IMR-90 (cell line): ENCODE results near the gene IQCM. TPM values are rescaled to one million over a fixed set of nuclear protein-coding genes. Genes with fewer than 3 reads are reported as not detected.

Source experiments
- ATAC-seq: fragments of 200-7000 bp; cut with Tn5 transposase; 2 replicates; pipeline ENCODE4 v1.9.1; 2020; ENCODE audit warnings: low read depth, mild to moderate bottlenecking, moderate library complexity
- BruUV-seq: library from RNA; stranded (reverse); fragments of 400-500 nt; replicated peaks from 2 replicates; lab custom pipeline; 2021; lab: Mats Ljungman, UMichigan
- CTCF ChIA-PET: fragments of 300-600 bp; formaldehyde crosslinking; extraction: SDS; loops from one replicate; lab custom pipeline; 2021; ENCODE audit warnings: antibody characterized with exemption; lab: Yijun Ruan, JAX
- POLR2A ChIA-PET: fragments of 300-600 bp; sonication (Branson Sonifier 250); formaldehyde crosslinking; loops from one replicate; lab custom pipeline; 2022; ENCODE audit warnings: antibody characterized with exemption; ENCODE audit not compliant: unreplicated experiment; lab: Charles Lee
- DNase-seq: peaks from one replicate; pipeline ENCODE4 v3.0.0; 2013
- H2AFZ ChIP-seq: replicated peaks from 2 replicates; pipeline ENCODE3; 2013; ENCODE audit warnings: low read length, mild to moderate bottlenecking; ENCODE audit not compliant: poor library complexity
- H2AK5ac ChIP-seq: 2 replicates; pipeline ENCODE4 v1.6.1; 2013; ENCODE audit warnings: low read depth, low read length, inconsistent platforms
- H2AK9ac ChIP-seq: replicated peaks from 2 replicates; pipeline ENCODE3; 2013; ENCODE audit warnings: mild to moderate bottlenecking, low read depth, low read length, moderate library complexity; ENCODE audit not compliant: poor library complexity
- H2BK120ac ChIP-seq: 2 replicates; pipeline ENCODE4 v1.6.1; 2013; ENCODE audit warnings: low read depth, low read length, inconsistent platforms
- H2BK15ac ChIP-seq: 3 replicates; pipeline ENCODE4 v1.6.1; 2013; ENCODE audit warnings: low read depth, low read length, inconsistent platforms
- H2BK20ac ChIP-seq: 2 replicates; pipeline ENCODE4 v1.6.1; 2013; ENCODE audit warnings: low read depth, mild to moderate bottlenecking, inconsistent platforms, low read length, moderate library complexity
- H2BK5ac ChIP-seq: 2 replicates; pipeline ENCODE4 v1.6.1; 2013; ENCODE audit warnings: mild to moderate bottlenecking, low read depth, low read length, inconsistent platforms; ENCODE audit not compliant: poor library complexity, severe bottlenecking
- H3K14ac ChIP-seq: replicated peaks from 2 replicates; pipeline ENCODE4 v1.6.1; 2013; ENCODE audit warnings: low read depth, low read length, inconsistent platforms
- H3K18ac ChIP-seq: 2 replicates; pipeline ENCODE4 v1.6.1; 2013; ENCODE audit warnings: low read depth, low read length, control low read depth
- H3K23ac ChIP-seq: 2 replicates; pipeline ENCODE4 v1.6.1; 2013; ENCODE audit warnings: low read depth, low read length, inconsistent platforms
- H3K27ac ChIP-seq: 2 replicates; pipeline ENCODE4 v1.5.1; 2013; ENCODE audit warnings: mild to moderate bottlenecking, control low read depth, low read length; ENCODE audit not compliant: insufficient read depth
- H3K27me3 ChIP-seq: 2 replicates; pipeline ENCODE4 v1.6.1; 2013; ENCODE audit warnings: low read length; ENCODE audit not compliant: control insufficient read depth, insufficient read depth
- H3K36me3 ChIP-seq: 2 replicates; pipeline ENCODE4 v1.6.1; 2013; ENCODE audit warnings: low read length, mixed read lengths; ENCODE audit not compliant: control insufficient read depth, insufficient read depth
- H3K4ac ChIP-seq: 2 replicates; pipeline ENCODE4 v1.6.1; 2013; ENCODE audit warnings: low read depth, low read length, inconsistent platforms
- H3K4me1 ChIP-seq: 2 replicates; pipeline ENCODE4 v1.6.1; 2013; ENCODE audit warnings: low read length, mixed read lengths; ENCODE audit not compliant: control insufficient read depth, insufficient read depth
- H3K4me2 ChIP-seq: 2 replicates; pipeline ENCODE4 v1.6.1; 2013; ENCODE audit warnings: low read depth, mild to moderate bottlenecking, control low read depth, low read length, moderate library complexity
- H3K4me3 ChIP-seq: 2 replicates; pipeline ENCODE4 v1.5.1; 2013; ENCODE audit warnings: low read depth, mild to moderate bottlenecking, control low read depth, low read length, moderate library complexity; ENCODE audit not compliant: insufficient read depth
- H3K56ac ChIP-seq: 2 replicates; pipeline ENCODE4 v1.6.1; 2013; ENCODE audit warnings: low read length, inconsistent platforms; ENCODE audit not compliant: insufficient read depth; ENCODE audit errors: extremely low read depth
- H3K79me1 ChIP-seq, 2 experiments: 2 replicates each; pipeline ENCODE4 v1.6.1; 2013; ENCODE audit warnings: low read length in 2 of 2, inconsistent platforms in 1 of 2, low read depth in 1 of 2
- H3K9ac ChIP-seq: 2 replicates; pipeline ENCODE4 v1.6.1; 2013; ENCODE audit warnings: low read depth, low read length, control low read depth
- H3K9me1 ChIP-seq: 2 replicates; pipeline ENCODE4 v1.6.1; 2013; ENCODE audit warnings: low read length, inconsistent platforms; ENCODE audit not compliant: insufficient read depth
- H3K9me3 ChIP-seq: 2 replicates; pipeline ENCODE4 v1.6.1; 2013; ENCODE audit warnings: low read length; ENCODE audit not compliant: control insufficient read depth, insufficient read depth
- H4K20me1 ChIP-seq: 2 replicates; pipeline ENCODE4 v1.6.1; 2013; ENCODE audit warnings: low read length, inconsistent platforms; ENCODE audit not compliant: insufficient read depth
- H4K5ac ChIP-seq: 2 replicates; pipeline ENCODE4 v1.6.1; 2013; ENCODE audit warnings: mild to moderate bottlenecking, low read depth, low read length, control low read depth
- H4K8ac ChIP-seq, 2 experiments: 2 replicates each; pipeline ENCODE4 v1.6.1; 2013; ENCODE audit warnings: low read depth in 2 of 2, low read length in 2 of 2, control low read depth in 1 of 2, inconsistent platforms in 1 of 2
- H4K91ac ChIP-seq: 2 replicates; pipeline ENCODE4 v1.6.1; 2013; ENCODE audit warnings: low read depth, low read length, inconsistent platforms; ENCODE audit not compliant: insufficient read depth
- BHLHE40 ChIP-seq: fragments of 150-350 bp; IDR thresholded peaks from 2 replicates; pipeline ENCODE4 v1.6.1; 2016; ENCODE audit warnings: mild to moderate bottlenecking, low read depth, low read length
- FOS ChIP-seq: fragments of 150-350 bp; IDR thresholded peaks from 2 replicates; pipeline ENCODE4 v1.6.1; 2016; ENCODE audit warnings: low read depth, low read length
- POLR2A ChIP-seq: IDR thresholded peaks from 2 replicates; pipeline ENCODE4 v1.6.1; 2012; ENCODE audit warnings: mild to moderate bottlenecking, low read depth, low read length
- SMC3 ChIP-seq: fragments of 150-350 bp; IDR thresholded peaks from 2 replicates; pipeline ENCODE4 v1.6.1; 2016; ENCODE audit warnings: low read depth, mild to moderate bottlenecking, antibody characterized with exemption, low read length, moderate library complexity
- WGBS, 2 experiments: methylation state at CpG; one replicate each; pipeline versions ENCODE4 v1.1.5 to v1.1.7; 2013; ENCODE audit warnings: missing lambda C conversion rate in 2 of 2; ENCODE audit not compliant: insufficient read length in 1 of 2; ENCODE audit errors: extremely low coverage in 2 of 2; 5-methylcytosine and 5-hydroxymethylcytosine counted together
- dilution Hi-C: fragments of 300-500 bp; cut with HindIII; formaldehyde crosslinking; loops from one replicate; pipeline ENCODE4 v1.14.3; 2018; ENCODE audit warnings: low sequenced_read_pairs; ENCODE audit not compliant: unreplicated experiment
- in situ Hi-C: fragments of 300-500 bp; cut with MboI; formaldehyde crosslinking; loops from 3 replicates; pipeline ENCODE4 v1.14.3; 2019; ENCODE audit warnings: low sequenced_read_pairs, inconsistent platforms, mixed read lengths
- intact Hi-C: fragments of 100-400 bp; cut with micrococcal nuclease; formaldehyde crosslinking; loops from 2 replicates; pipeline ENCODE4 v1.10.0; 2022
- polyA plus RNA-seq, 3 experiments: library from polyadenylated mRNA; depleted of rRNA; stranded (reverse); fragments of >200 nt; gene quantifications; 2 replicates each; pipeline ENCODE4 v1.2.3, GENCODE V29; 2012; ENCODE audit warnings: low replicate concordance in 1 of 3
- total RNA-seq: library from RNA; depleted of rRNA; stranded (reverse); fragments of >200 nt; gene quantifications from 2 replicates; pipeline ENCODE4 v1.2.3, GENCODE V29; 2012

The IQCM gene
- total and polyA plus RNA-seq, 2 of the 4 experiments (the other 2 are of a cell fraction): not detected

- no peak overlapping the region for H2BK120ac ChIP-seq
- intact Hi-C loops (no loop called here), dilution Hi-C loops (no loop called here), in situ Hi-C loops (loop anchor here (5.0 kb wide), 1 partner anchor 527 kb away; no protein-coding TSS in a partner anchor)
- H3K4me2 ChIP-seq: no peak overlapping the region
- H2BK20ac ChIP-seq: no peak overlapping the region
- CTCF ChIA-PET: no interaction called here
- no peak overlapping the region for H4K5ac ChIP-seq
- H2BK15ac ChIP-seq: no peak overlapping the region
- no peak overlapping the region for H3K27ac ChIP-seq
- H3K9me3 ChIP-seq: no peaks in the 10 kb centered on the region
- no peak overlapping the region for H3K14ac ChIP-seq
- no peak overlapping the region for H3K9ac ChIP-seq
- no peaks in the 10 kb centered on the region for H3K9me1 ChIP-seq
- H3K4ac ChIP-seq: no peak overlapping the region
- no peak overlapping the region for H4K91ac ChIP-seq
- BruUV-seq: no TSS peak
- H2BK5ac ChIP-seq: no peak overlapping the region
- ATAC-seq (no peak), DNase-seq (no peak)
- no peaks in the 10 kb centered on the region for H3K4me1 ChIP-seq
- H3K79me1 ChIP-seq: no peaks in the 10 kb centered on the region
- H3K23ac ChIP-seq: no peak overlapping the region
- H3K18ac ChIP-seq: no peak overlapping the region
- H4K20me1 ChIP-seq: no peaks in the 10 kb centered on the region
- no peak overlapping the region for H3K56ac ChIP-seq
- no peak overlapping the region for H3K4me3 ChIP-seq
- H2AFZ ChIP-seq: no peak overlapping the region
- no peak overlapping the region for H4K8ac ChIP-seq
- no peak overlapping the region for H2AK9ac ChIP-seq
- POLR2A ChIA-PET: no interaction called here
- H3K36me3 ChIP-seq: no peaks in the 10 kb centered on the region
- WGBS, 2 experiments: no CpG with 5 or more reads among the region's 3 CpGs
- no peaks in the 10 kb centered on the region for H3K27me3 ChIP-seq
- TF ChIP-seq POLR2A (no peak), BHLHE40 (no peak), FOS (no peak), SMC3 (no peak)
- no peak overlapping the region for H2AK5ac ChIP-seq
Measured at GRCh38 chr4:149370002-149370401, 445.6 kb downstream of the IQCM start.
